DLD1 (cell line): Measurements from ENCODE around the gene SLC43A2.
"Not testable (repeated sequence)": the region's sequence is repeated elsewhere in the genome, so short reads cannot be mapped to it uniquely, and the experiment has no call there.

Experiments used
- in situ Hi-C: cut with HindIII; loops from 2 replicates; pipeline ENCODE4 v1.10.0; 2017; ENCODE audit warnings: low sequenced_read_pairs

Gene SLC43A2

DNA sequence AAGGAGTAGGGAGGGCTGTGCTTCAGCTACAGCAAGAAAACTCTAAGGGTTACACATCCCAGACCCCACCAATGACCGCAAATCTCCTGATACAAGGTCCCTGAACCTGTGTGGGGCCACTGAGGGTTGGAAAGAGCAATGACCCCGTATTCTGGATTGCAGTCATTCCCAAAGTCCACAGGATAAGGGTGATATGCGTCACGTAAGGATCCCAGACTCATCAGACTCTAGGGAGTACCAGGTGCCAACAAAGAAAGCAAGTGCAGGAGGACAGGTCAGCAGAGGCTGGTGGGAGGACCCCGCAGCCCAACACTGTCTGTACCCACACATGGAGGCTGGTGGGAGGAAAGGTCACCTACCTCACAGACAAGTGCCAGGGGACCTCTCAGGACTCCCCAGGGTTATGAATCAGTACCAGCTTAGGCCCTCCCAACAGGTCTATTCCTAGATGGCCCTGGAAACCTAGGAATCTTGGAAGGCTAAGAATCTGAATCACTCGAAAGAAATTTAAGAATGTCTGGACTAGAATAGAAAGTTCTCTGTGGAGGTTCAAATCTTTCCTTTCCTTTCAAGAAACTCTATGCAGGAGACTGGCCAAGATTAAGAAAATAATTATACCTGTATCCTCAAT is 82.2 kb downstream of the SLC43A2 start:
- in situ Hi-C loops, result no loop called here

- in situ Hi-C loops, result no loop called here
These were observed 83.0 kb downstream of the SLC43A2 start for GRCh38 chr17:1545618-1546017.

- in situ Hi-C loops, result no loop called here
These were observed 86.3 kb downstream of the SLC43A2 start for GRCh38 chr17:1542316-1542715.

DNA sequence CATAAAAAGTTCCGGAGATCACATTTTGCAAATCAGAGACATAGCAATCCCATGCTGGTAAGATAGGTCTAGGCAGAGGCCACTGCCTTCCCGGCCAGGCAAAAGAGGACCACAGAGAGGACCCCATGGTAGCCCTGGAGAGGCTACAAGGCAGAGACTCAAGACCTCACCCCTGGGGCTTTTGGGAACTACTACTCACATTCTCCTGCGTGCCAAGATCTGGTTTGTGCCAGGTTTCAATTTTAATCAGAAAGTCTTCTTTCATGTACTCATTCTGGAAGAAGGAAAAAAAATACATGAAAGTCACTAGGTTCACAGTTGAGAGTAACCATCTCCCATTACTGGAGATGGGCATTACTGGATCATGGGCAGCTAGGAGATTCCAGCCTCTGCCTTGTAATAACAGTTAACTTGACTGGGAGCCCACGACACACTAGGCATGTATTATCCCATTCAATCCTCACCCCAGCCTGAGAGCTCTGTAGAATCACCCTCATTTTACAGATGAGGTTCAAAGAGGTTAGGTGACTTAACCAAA is 87.2 kb downstream of the SLC43A2 start:
- in situ Hi-C loops, result no loop called here

- in situ Hi-C loops, result no loop called here
These were observed 88.8 kb downstream of the SLC43A2 start for GRCh38 chr17:1539811-1540210.

DNA sequence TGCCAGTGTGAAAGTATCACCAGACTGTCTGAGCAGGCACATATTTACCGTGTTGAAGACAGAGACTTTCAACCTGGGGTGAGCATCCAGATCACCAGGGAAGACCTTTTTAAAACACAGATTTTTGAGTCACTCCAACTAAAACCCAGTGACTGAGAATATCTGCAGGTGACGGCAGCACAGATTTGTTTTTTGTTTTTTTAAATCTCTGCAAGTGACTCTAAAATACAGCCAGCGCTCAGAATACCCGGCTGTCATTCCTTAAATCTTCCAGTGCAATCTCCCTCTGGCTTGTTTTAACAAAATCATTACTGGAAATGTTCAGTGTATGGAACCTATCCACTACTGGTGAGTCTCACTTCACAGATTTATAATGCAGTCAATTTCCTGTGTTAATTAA is 92.9 kb downstream of the SLC43A2 start:
- in situ Hi-C loops, result no loop called here

DNA sequence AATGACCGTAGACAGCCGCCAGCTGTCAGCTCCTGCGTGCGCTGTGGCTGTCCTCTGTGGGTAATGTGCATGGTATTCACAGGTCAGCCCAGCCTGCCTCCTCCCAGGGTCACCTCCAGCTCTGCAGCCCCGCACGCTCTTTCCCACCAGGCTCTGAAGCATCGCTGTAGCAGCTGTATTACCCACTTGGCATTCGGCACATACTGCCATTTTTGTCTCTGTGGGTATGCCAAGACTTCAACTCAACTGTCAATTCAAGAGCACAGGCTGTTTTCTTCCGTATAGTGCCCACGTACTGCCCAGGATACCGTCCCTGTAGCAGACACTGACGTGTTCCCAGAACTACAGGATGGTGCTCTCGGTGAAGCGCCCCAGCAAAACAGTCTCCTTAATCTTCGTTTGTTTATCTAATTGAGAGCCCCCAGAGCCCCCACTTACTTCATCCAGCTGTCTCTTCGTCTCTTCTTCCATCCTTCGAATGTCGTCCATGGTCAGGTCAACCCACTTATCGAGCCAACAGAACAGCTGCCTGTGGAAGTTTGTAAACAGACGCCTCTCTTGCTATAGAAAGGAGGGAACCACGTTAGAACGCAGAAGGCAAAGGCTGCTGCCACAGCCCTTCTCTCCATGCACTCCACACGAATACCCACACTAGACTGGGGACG is 94.8 kb downstream of the SLC43A2 start:
- in situ Hi-C loops, result no loop called here

- in situ Hi-C loops, result no loop called here
These were observed 95.6 kb downstream of the SLC43A2 start for GRCh38 chr17:1532836-1533602.

DNA sequence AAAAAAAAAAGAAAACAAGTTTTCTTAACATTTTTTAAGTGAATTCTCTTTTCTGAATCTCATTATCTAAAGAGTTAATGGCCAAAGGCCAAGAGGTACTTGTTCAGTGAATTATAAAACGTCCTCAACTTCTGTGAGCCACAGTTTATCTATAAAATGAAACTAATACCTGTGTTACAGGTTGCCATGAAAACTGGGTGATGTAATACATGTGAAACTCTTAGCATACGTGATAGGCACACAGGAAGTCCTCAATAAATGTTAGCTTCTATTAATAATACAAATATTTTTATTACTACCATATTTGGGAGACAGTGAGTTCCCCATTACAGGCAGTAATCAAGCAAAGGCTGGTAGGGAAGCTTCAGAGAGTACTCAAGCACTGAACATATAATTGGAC is 98.8 kb downstream of the SLC43A2 start:
- in situ Hi-C loops, result no loop called here

DNA sequence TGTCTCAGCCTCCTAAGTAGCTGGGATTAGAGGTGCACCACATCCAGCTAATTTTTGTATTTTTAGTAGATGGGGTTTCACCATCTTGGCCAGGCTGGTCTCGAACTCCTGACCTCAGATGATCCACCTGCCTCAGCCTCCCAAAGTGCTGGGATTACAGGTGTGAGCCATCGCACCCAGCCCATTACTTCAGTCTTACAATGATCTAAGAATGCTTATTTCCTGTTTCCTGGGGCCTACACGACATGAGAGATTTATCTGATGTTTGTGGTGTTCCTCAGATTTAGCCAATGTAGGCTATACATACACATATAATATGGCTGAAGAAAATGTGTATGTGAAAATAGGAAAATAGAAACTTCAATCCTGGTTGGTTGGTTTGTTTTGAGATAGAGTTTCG is 101.8 kb downstream of the SLC43A2 start:
- in situ Hi-C loops, result not testable (repeated sequence)

DNA sequence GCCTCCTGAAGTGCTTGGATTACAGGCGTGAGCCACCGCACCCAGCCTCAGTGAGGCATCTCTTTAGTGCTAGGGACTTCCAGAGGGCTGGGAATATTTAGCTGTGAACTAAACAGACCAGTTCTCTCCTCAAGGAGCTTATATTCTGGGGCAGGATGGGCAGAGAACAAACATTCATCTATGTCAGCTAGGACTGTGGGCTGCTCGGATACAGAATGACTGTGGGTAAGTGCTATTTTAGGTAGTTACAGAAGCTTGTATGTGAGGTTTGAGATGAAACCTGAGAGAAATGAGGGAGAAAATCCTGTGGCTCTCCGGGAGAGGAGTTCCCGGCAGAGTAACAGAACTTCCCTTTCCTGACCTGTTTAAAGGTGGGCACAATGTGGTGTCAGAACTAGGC is 106.0 kb downstream of the SLC43A2 start:
- in situ Hi-C loops, result loop anchor here (25.0 kb wide), 1 partner anchor 260 kb away; the partner anchor contains the start of gene BHLHA9

GRCh38 chr17:1521086-1521640 is 107.5 kb downstream of the SLC43A2 start:
- in situ Hi-C loops, result loop anchor here (25.0 kb wide), 1 partner anchor 259 kb away; the partner anchor contains the start of gene BHLHA9

DNA sequence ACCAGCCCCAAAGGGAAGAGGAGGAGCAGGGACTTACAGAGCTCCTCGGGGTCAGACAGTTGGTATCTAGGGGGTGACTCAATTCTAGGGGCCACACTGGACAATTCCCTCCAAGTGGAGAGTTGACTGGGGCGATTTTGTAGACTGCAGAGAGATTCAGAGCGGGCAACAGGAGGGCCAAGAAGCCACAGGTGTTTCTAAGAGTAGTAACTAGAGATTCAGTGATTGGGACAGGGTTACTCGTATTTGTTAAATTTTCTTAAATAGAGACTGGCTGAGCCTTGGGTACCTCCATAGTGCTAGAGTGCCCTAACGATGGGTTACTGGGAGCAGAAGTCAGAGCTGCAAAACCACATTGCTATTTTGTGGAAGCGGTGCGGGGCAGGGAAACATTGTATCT is 109.0 kb downstream of the SLC43A2 start:
- in situ Hi-C loops, result loop anchor here (25.0 kb wide), 1 partner anchor 257 kb away; the partner anchor contains the start of gene BHLHA9
